Muscle of arm (tissue), 14 donors: ENCODE results near the gene KRT17. TPM values are rescaled to one million over a fixed set of nuclear protein-coding genes. Genes with fewer than 3 reads are reported as not detected.

ENCODE experiments used
- DNase-seq: peaks from one replicate; pipeline ENCODE4 v3.0.0-alpha.2; 2013
- long read RNA-seq, 11 donors: transcript quantifications; one replicate each; lab custom pipeline, GENCODE V29; 2026
- polyA plus RNA-seq, 12 donors: library from polyadenylated mRNA; unstranded; fragments of 120-200 nt; gene quantifications; one replicate each; pipeline ENCODE4 v1.2.1, GENCODE V29; 2013; ENCODE audit not compliant: insufficient read length in 12 of 12

The KRT17 gene
- polyA plus RNA-seq, result 1,000 to 10,000 TPM in 1 of 12 donors, 100 to 1,000 TPM in 2, 1 to 10 TPM in 2, under 1 TPM in 5, not detected in 2; 0.33 to 1,262 (median 2.2) TPM
- long read RNA-seq, donor 1, transcript KRT17-209 (8 exons, 1,651 nt), result major isoform, 11 of 11 reads
- long read RNA-seq, donor 1, partial matches to known transcripts, result 0 of 11 reads
- long read RNA-seq, donor 1, other reads (novel, unspliced or antisense), result 0 of 11 reads
- long read RNA-seq, donor 2, result 0 reads
- long read RNA-seq, donor 3, result 0 reads
- long read RNA-seq, donor 4, result 0 reads
- long read RNA-seq, donor 5, result 0 reads
- long read RNA-seq, donor 6, partial matches to known transcripts, result 0 of 1 reads
- long read RNA-seq, donor 6, other reads (novel, unspliced or antisense), result 0 of 1 reads
- long read RNA-seq, donor 7, transcript KRT17-209 (8 exons, 1,651 nt), result major isoform, 27 of 31 reads
- long read RNA-seq, donor 7, partial matches to known transcripts, result 0 of 31 reads
- long read RNA-seq, donor 7, other reads (novel, unspliced or antisense), result 0 of 31 reads
- long read RNA-seq, donor 8, result 0 reads
- long read RNA-seq, donor 9, transcript KRT17-209 (8 exons, 1,651 nt), result major isoform, 100 of 162 reads
- long read RNA-seq, donor 9, partial matches to known transcripts, result 45 of 162 reads
- long read RNA-seq, donor 9, other reads (novel, unspliced or antisense), result 14 of 162 reads
- long read RNA-seq, donor 10, result 0 reads
- long read RNA-seq, donor 11, partial matches to known transcripts, result 0 of 3 reads
- long read RNA-seq, donor 11, other reads (novel, unspliced or antisense), result 0 of 3 reads

DNA sequence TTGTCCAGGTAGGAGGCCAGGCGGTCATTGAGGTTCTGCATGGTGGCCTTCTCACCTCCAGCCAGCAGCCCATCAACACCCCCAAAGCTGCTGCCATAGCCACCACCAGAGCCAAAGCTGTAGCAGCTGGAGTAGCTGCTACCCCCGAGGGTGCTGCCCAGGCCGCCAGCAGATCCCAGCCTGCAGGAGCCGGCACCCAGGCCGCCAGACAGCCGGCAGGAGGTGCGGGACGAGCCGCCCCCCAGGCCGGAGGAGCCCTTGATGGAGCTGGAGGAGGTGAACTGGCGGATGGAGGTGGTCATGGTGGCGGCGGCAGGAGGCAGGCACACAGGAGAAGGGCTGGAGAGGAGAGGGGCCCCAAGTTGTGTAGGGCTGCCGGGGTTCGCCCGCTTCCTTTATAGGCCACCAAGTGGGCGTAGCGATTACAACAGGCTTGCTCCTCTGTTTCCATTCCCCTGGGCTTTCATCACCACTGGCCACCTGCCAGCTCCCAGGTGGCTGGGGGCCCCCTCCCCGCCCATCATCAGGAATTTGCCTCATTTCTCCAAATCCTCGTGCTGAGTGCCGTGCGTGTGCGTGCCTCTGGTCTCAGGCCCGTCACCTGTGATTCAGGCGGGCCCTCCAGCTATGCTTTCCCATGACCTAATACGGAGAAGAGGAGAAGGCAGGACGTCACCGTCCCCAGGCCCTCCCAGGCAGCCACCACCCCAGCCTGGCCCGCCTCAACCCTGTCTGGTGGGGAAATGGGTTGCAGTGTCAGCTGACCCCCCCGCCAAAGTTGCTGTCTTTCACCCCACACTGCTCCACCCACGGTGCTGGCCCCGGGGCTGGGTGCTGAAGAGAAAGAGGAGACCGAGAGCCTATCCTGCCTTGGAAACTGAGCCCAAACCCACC, at the start of gene KRT17:
TSS of gene KRT17 (minus strand) at position 368 of the 894 bp plus-strand sequence. CDS start at position 302, 66 bp downstream.
- no peak for DNase-seq

DNA sequence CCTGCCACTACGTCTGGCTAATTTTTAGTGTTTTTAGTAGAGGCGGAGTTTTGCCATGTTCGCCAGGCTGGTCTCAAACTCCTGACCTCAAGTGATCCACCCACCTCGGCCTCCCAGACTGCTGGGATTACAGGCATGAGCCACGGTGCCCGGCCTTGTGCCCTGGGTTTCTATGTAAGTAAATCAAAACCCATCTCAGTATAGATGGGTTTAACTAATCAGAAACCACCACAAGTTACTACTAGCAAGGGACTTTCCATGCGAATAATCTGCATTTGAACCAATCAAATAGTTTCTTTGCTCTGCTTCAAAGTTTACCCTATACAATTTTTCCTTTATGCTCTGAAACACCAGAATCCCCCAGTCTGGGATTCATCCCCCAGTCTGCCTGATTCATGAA, 47.8 kb upstream of the KRT17 start:
- no peak for DNase-seq

DNA sequence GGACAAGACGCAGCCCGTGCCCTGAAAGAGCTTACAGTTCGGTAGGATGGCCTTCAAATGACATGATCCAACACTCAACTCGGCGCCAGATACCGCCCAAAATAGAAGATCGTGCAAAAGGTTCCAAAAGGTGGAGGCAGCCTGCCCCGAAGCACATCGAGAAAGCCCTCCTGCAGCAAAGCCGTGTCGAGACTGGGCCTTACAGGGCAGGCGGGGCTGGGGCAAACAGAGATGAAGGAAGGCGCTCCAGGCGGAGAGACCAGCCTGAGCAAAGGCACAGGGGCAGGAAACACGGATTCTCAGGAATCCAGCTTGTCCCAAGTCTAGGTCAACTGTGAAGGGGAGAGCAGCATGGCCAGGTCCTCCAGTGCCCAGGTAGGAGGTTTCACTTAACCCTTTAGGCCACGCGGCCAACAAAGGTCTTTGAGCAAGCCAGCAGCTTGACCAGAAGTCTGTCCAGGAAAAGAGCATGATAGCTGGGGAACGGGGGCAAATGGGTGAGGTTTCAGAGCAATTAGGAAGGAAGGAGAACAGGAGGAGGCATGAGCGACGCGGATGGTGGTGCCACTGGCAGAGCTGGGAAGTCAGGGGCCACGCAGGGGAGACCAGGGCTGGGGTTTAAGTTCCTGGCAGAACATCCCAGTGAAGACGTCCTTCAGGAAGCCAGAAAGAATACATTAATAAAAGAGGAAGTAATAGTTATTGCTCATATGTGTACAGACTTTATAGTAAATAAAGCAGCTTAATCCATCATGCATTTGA, 43.1 kb upstream of the KRT17 start:
- no peak for DNase-seq

DNA sequence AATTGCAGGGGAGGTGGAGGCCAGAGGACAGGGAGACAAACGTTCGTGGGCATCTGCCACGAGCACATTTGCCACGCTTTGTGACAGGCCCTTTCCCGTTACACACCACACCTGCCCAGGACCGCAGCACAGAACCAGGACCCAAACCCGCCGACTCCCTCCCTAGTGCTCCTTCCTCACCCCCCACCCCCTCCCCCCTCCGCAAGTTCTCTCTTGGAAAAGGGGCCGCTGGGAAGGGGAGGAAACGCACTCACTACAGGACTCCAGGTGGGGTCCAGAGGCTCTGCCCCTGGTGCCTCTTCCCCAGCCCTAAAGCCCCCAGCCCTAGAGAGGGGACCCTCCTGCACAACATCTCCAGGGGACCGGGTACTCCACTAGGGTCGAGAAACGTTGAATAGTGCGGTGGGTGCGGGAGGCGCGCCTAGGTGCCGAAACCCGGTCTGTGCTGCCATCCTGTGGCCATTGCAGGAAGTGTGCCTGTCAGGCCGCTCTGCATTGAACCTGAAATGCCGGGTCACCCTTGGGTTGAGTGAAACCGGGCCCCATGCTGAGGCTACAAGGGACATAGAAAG, 42.4 kb upstream of the KRT17 start:
- DNase-seq, result peak; percentile 81

DNA sequence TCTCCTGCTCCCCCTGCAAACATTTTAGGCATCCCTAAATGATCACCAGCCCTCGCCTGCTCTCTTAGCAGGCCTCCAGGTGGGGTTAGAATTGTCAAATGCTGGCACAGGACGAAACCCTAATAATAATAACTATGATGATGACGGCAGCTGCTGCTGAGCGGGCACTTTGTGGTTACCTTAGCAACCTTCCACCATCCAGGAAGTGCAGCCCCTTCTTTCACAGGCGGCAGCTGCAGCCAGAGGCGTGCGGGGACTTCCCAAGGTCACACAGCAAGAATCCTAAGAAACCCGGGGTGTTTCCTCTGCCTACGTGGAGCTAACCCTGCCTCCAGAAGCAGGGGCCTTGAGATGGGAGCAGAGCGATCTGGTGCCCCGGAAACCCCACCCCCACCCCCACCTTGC, 41.9 kb upstream of the KRT17 start:
- DNase-seq, result peak; percentile 48

DNA sequence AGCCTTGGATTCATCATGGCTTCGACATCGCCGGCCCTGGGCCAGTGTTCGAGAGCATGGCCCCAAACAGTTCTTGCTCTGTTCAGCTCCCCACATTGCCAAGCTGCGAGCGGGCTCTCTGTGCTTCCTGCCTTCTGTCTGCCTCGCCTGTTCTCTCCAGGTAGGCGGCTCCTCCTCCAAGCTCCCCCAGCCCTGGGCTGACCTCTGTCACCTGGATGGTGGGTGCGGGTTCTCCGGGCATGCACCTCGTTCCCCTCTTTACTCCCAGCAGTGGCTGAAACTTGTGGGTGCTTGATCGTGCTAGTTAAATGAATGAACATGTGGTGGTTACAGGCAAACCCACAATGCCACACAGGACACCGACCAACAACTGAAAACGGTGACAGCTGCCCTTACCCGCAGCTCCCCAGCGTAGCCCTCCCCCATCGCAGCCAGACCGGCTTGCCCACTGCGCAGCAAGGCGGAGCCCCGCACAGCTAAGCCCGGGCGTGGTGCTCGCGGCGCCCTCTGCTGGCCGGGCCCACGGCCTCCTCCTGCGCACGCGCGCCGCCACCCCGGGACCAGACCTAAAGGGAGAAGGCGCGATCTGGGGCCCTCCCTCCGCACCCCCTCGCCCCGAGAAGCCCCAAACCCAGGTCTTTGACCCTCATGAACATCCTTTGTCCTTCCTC, 41.3 kb upstream of the KRT17 start:
- peak; percentile 78 for DNase-seq

DNA sequence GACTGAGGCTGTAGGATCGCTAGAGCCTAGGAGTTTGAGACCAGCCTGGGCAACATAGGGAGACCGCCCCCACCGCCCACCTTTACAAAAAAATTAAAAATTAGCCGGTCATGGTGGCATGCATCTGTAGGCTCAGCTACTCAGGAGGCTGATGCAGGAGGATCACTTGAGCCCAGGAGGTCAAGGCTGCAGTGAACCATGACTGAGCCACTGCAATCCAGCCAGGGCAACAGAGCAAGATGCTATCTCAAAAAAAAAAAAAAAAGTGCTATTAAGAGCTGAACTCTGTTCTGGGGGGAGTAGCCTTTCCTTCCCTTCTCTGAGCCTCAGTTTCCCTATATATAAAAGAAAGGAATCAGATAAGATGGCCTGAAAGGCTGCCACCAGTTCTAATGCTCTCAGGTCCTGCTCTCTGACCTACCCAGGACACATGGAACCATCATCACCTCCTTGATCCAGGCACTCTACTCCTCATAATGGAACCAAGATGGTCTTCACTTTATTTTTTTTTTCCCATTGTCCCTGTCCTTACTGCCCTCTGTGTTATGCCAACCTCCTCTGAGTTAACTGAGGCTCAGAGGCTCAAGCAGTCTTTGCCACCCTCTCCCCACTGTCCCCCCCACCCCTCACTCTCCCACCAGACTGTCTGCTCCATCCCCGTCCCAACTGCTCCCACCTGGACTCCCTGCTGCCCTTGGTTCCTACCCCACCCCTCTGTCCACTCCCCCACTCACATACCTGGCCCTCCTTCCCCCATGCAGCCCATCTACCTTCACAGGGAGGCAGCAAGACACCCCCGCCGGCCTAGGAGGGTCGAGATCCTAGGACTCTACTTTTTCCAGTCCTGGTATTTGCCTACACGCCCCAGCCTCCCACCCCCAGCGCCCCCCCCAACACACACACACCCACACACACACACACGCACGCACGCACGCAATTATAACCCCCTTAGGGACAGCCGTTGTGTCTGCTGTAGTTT, 40.5 kb upstream of the KRT17 start:
- no peak for DNase-seq

DNA sequence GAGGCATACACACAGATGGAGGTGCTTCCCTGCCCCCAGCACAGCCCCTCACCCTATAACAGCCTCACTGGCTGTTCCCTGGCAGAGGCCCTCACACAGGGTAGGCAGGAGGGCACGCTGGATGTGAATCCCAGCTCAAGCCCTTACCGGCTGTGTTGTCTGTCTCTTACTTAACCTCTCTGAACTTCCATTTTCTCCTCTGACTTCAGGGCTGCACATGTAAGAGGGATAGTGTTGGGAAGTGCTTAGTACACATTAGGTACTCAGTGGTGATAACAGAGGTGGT, 39.7 kb upstream of the KRT17 start:
- no peak for DNase-seq

DNA sequence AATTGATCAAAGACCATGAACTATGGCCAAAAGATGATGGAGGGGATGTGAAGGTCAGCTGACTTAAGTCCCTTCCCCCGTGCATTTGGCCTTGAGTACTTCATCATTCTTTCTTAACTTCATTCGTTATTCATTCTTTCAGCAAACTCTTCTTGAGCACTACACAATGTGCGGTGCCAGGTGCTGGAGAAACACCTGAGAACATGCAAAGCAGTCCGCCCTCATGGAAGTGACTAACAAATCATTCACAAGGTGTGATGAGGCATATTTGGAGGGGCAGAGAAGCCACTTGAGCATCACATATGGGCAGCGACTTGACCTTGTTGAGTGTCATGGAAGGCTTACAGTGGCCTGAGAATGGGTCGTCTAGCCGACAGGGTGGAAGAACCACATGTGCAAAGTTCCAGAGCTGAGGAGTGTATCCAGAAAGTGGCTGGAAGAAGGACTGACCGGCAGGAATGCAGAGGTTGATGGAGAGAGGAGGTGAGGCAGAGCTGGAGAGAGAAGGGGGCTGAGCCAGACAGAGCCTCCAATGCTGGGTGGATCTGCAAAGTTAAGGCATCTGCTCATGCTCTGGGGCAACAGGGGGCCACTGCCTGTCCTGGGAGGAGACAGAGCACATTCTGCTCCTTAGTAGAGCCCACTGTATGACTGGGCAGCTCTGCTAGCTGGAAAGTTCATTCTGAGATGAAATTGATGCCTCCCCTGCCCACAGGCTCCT, 39.2 kb upstream of the KRT17 start:
- DNase-seq, result no peak

DNA sequence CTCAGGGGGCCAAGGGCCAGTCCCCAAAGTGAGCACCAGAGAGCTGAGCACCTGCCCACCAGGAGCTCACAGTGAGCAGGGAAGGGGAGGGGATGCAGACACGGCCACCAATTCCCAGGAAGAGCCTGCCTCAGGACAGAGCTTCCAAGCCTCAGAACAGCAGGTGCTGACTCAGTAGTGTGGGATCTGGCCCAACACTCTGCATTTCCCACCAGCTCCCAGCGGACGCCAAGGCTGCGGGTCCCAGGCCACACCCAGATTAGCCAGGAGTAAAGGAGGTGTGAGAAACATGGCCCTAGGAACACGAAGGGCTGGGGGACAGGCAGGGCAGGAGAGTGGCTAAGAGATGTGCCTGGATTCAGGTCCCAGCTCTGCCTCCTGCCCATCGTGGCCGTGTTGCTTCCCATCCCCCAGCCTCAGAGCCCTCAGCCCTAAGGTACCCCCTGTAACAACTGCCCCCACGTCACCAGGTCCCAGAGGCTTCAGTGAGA, 35.9 kb upstream of the KRT17 start:
- DNase-seq, result no peak

DNA sequence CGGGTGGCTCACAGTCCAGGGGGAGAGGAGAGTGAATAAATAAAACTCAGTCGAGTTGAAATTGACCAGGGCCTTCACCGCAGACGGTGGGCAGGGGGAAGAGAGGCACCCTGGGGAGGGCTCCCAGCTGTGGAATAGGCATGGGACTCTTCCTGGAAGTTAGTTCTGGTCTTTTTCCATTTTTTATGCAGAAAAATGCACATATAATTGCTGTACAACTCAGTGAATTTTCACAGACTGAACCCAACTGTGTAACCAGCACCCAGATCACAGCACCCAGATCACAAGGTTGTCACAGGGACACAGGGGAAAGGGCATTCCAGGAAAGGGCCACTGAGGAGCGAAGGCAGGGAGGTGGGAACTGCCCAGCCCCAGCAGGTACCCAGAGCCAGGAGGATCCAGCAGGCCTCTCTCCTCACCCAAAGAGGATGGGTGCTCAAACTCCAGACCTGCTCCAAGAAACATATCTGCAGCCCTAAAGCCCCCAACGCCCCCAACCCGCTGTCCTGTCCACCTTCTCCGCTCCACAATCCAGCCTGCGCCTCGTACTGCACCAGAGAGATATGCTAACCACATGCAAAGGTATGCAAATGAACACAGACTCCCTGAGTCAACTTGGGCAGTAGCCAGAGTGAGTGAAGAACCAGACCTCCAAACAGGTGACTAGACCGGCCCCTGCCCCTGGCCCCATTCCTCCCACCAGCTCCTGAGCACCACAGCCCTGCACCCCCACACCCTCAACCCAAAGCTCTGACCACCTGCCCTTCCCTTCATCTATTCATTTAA, 35.2 kb upstream of the KRT17 start:
- no peak for DNase-seq

DNA sequence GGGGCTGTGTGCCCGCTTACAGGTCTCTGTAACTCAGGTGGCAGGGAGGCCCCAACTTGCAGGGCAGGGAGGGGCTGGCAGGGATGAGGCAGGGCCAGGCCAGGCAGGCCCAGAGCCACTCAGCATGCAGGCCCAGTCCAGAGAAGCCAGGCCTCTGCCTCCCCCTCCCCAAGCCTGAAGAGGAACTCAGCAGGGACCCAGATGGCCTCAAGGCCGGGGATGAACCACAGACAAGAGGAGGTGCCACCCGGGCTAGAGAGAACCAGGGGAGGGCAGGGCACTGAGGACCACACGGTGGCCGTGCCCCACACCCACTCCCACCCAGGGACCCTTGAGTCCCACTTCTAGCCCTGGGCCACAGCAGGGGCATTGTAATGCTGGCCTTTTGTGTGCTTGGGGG, 34.5 kb upstream of the KRT17 start:
- DNase-seq, result no peak

DNA sequence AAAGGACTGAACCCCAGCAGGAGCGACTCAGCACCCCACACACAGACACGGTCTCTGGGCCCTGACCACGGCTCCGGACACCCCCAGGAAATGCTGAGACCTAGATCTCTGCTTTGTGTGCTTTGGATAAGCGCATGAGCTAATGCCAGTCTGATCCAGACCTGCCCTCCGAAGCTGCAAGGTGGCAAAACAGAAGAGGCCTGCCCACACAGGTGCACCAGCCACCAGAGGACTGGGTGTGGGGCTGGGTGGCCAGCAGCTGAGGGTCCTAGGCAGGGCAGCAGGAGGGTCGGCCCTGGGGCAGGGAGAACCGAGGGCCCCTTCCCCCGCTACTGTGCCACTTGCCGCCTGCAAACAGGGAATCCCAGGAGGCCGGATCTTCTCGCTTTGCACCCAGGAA, 33.6 kb upstream of the KRT17 start:
- no peak for DNase-seq

DNA sequence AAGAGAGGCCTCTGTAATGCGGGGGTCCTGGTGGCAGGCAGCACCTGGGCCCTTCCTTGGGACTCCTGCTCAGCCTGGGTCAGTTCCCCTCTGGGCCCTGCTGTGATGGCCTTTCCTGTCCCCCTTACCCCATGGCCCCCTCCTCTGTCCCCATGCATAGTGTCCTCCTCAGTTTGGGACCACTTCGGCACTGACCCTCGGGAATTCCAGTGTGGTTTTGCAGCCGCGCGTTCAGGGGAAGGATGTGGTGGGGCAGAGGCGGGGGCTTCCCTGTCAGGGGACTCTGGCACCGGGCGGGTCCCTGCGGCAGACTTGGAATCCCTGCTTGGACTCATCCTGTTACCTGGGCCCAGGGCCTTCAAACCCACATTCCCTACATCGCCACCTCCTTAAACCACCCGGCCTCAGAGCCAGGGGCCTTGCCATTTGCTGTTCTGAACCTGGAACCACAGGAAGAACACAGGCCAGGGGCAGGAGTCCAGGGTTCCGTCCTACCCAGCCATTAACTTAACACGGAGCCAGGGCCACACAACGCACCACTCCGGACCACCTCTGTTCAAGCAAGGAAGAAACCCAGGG, 32.9 kb upstream of the KRT17 start:
- no peak for DNase-seq

DNA sequence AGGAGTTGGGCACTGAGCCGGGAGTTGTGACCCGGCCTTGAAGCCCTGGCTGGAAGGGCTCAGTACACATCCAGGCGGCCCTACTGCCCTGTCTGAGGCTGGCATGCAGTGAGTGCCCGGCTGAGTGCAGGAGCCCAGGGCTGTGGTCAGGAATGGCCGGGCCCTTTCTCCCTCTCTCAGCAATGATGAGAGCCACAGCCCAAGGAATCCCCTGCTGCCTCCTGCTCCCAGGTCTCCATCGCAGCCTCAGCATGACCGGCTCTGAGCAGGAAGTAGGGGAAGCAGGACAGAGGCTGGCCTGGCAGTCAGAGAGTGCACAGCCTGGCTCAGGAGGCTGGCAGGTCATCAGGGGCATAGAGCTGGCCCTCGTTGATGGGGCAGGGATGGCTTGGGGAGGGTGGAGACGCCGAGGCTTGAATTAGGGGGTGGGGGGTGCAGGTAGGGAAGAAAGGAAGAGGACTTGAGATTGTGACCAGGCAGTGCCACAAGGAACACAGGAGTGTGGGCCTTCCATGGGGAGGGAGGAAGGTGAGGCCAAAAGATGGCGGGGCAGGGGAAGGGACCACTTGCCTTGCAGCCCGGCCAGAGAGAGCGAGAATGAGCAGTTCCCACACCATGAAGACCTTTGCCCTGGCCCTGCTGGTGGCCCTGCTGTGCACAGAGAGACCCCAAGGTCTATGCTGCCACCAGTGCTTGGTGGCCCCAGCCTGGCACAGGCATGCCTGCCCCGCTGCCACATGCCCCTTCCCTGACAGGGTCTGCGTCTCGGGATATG, 32.1 kb upstream of the KRT17 start:
- no peak for DNase-seq

DNA sequence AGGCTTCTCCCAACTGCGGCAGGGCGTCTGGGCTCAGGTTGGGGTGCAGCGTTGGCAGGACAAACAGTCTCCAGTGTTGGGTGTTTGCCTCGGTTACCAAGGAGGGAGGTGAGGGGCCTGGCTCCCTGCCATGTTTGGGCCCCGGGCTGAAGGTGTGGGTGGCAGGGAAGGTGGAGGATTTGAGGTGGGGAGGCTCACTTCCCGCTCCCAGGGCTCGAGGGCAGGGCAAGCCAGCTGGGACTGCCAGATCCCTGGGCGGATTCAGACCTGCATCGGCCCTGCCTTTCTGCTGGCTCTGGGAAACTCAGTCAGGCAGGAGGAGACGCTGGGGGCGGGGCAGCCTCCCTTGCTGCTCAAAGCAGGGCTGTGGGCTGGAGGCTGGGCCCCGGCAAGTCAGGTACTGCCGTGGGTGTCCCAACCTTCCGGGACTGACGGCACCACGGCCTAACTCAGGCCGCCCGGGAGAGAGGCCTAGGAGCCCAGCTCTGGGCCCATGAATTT, 31.3 kb upstream of the KRT17 start:
- no peak for DNase-seq
